OCI-LY7 (cell line): ENCODE results near the gene DOK3.

Experiments
- EZH2phosphoT487 ChIP-seq: fragments of 200-600 bp; sonication (generic); IDR thresholded peaks from 2 replicates; pipeline ENCODE4 v1.6.1; 2018; ENCODE audit warnings: low read depth, borderline replicate concordance, mild to moderate bottlenecking, mixed run types, antibody characterized with exemption, low read length, moderate library complexity, mixed read lengths
- TF ChIP-seq, protein P1 (sequence below): fragments of 200-600 bp; sonication (generic); conservative IDR thresholded peaks from 2 replicates; pipeline ENCODE4 v1.5.1; 2014; ENCODE audit warnings: mild to moderate bottlenecking, antibody characterized with exemption, low read length, moderate library complexity, mixed read lengths

DNA sequence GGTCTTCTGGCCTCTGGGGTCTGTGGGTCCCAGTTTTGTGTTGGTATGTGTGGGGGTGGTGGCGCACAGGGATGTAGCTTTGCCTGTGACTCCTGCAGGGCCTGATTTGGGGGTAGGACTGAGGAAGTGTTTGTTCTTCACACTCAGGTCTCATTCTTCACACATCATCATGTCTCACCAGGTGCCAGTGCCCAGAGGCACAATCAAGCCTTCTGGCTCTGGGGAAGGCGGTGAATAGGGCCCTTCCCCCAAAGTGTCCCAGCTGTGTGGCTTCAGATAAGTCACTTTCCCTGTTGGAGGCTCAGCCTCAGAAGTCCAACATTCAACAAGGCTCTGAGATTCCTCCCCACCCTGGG lies 41.3 kb downstream of the DOK3 start:
- TF ChIP-seq, protein P1, sequence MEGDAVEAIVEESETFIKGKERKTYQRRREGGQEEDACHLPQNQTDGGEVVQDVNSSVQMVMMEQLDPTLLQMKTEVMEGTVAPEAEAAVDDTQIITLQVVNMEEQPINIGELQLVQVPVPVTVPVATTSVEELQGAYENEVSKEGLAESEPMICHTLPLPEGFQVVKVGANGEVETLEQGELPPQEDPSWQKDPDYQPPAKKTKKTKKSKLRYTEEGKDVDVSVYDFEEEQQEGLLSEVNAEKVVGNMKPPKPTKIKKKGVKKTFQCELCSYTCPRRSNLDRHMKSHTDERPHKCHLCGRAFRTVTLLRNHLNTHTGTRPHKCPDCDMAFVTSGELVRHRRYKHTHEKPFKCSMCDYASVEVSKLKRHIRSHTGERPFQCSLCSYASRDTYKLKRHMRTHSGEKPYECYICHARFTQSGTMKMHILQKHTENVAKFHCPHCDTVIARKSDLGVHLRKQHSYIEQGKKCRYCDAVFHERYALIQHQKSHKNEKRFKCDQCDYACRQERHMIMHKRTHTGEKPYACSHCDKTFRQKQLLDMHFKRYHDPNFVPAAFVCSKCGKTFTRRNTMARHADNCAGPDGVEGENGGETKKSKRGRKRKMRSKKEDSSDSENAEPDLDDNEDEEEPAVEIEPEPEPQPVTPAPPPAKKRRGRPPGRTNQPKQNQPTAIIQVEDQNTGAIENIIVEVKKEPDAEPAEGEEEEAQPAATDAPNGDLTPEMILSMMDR, result no peak
- TF ChIP-seq EZH2phosphoT487, result no peak
